Activated CD4-positive, alpha-beta T cell treated with anti-CD3 and anti-CD28 coated beads, Interleukin-2, amount 10 ng/mL, durations not matched to agents 24 days and 14 days (primary cell): ENCODE results near the gene SLN. TPM values are rescaled to one million over a fixed set of nuclear protein-coding genes. Genes with fewer than 3 reads are reported as not detected.
A peak's percentile ranks its signal among the peaks of the same experiment; 100 is the strongest.
"Not testable (repeated sequence)": the region's sequence is repeated elsewhere in the genome, so short reads cannot be mapped to it uniquely, and the experiment has no call there.

Experiments used
- DNase-seq: peaks from one replicate; pipeline ENCODE4 v3.0.0; 2022
- H3K27ac Mint-ChIP-seq: one replicate; pipeline ENCODE4 v1.8.0; 2022; ENCODE audit warnings: mild to moderate bottlenecking, mixed read lengths
- H3K27me3 Mint-ChIP-seq: one replicate; pipeline ENCODE4 v1.8.0; 2022; ENCODE audit warnings: mixed read lengths
- H3K36me3 Mint-ChIP-seq: one replicate; pipeline ENCODE4 v1.8.0; 2022; ENCODE audit warnings: low read depth, mild to moderate bottlenecking, mixed read lengths
- H3K4me1 Mint-ChIP-seq: one replicate; pipeline ENCODE4 v1.8.0; 2021; ENCODE audit warnings: mixed read lengths
- H3K4me3 Mint-ChIP-seq: one replicate; pipeline ENCODE4 v1.8.0; 2022; ENCODE audit warnings: mild to moderate bottlenecking, moderate library complexity, mixed read lengths
- H3K9me3 Mint-ChIP-seq: one replicate; pipeline ENCODE4 v1.8.0; 2021; ENCODE audit warnings: mixed read lengths
- intact Hi-C: fragments of 100-400 bp; cut with micrococcal nuclease; formaldehyde crosslinking; loops from one replicate; pipeline ENCODE4 v1.15.1; 2023
- total RNA-seq: library from RNA; stranded (reverse); gene quantifications from 2 replicates; pipeline ENCODE4 v1.2.3, GENCODE V29; 2022

The SLN gene
- total RNA-seq, result not detected in 2 replicates

DNA sequence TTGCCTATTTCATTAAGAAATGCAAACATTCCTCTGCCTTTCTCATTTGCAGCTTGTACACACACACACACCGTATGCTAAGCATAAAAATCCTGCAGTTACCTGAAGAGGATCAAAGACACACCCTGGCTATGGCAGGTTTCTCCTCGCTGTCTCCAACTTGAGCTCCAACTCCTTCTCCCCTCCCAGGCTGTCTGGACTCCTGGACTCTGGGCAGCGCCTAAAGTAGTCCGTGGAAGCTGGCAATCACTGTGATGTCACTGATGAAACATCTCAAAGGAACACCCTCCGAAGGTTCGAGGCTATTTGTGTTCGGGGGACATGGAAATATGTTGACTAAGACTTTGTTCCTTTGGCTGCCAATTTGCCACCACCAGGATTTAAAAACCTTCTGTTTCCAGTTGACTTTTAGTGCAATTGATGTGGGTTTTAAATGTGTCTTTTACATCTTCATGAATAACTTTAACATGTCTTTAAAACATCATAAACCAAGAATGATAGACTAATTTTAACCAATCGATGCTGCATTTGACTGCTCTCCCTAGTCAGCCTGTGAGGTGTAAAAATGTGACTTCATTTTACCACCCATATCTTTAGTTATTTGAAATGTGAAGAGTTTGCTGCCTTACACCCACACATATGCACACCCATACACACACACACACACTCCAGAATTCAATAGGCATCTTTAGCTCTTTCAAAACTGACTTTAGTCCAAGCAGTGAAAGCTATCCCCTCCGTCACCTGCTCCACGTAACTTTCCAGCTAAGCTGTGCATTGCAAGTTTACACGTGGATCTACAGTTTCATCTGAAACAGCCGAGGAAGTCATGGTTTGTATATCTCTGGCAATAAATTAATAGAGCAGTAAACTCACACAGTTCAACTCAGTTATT is at the start of gene SLN:
Gene SLN (minus strand): TSS at position 196 of the 895 bp plus-strand sequence.
- H3K27me3 Mint-ChIP-seq, result peaks cover 18% of the 10 kb centered on the region
- intact Hi-C loops, result no loop called here

DNA sequence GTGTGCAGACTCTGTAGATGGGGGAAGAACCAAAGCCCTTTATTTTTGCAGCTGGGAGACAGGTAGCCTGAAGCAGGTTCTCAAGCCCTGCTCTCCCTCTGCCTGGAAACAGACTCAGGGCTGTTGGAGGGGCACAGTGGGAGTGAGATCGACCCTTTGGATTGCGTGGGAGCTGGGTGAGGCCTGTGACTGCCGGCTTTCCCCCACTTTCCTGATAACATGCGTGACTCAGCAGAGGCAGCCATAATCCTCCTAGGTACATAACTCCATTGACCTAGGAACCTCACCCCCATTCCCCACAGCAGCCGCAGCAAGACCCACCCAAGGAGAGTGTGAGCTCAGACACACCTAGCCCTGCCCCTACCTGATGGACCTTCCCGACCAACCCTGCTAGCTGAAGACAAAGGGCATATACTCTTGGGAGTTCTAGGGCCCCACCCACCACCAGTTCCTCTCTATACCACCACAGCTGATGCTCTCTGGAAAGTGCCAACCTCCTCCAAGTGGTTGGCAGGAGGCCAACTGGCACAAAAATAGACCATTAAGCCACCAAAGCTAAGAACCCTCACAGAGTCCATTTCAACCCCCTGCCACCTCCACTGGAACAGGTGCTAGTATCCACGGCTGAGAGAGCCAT is 47.0 kb upstream of the SLN start:
- H3K9me3 Mint-ChIP-seq, result not testable (repeated sequence)

More for the DNA sequence above, at the start of gene SLN:
- H3K4me3 Mint-ChIP-seq, result no peak within 1 kb of the TSS
- no peaks in the 10 kb centered on the region for H3K4me1 Mint-ChIP-seq
- H3K27ac Mint-ChIP-seq, result no peak within 1 kb of the TSS
- H3K36me3 Mint-ChIP-seq, result no peaks in the 10 kb centered on the region
- H3K9me3 Mint-ChIP-seq, result no peaks in the 10 kb centered on the region
- peak; percentile 40 for DNase-seq

DNA sequence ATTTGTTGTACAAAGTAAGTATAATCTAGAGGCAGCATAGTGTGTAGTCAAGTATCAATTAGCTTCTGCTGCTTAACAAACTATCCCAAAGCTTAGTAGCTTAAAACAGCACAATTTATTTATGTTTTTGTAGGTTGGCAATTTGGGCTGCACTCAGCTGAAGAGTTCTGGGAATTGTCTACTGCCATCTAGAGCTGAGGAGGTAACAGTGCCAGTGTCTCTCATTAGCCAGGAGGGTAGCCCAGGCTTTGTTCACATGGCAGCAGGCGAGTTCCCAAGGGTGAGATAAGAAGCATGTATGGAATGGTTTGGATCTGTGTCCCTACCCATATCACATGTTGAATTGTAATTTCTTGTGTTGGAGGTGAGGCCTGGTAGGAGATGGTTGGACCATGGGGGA is 45.8 kb upstream of the SLN start:
- Mint-ChIP-seq H3K27me3 (peaks cover 10% of the 10 kb centered on the region), H3K4me1 (no peaks in the 10 kb centered on the region), H3K27ac (no peak overlapping the region), H3K4me3 (no peak overlapping the region), H3K36me3 (no peaks in the 10 kb centered on the region), H3K9me3 (no peaks in the 10 kb centered on the region)
- DNase-seq, result no peak
- intact Hi-C loops, result no loop called here

More for the DNA sequence above, 47.0 kb upstream of the SLN start:
- H3K36me3 Mint-ChIP-seq, H3K27ac Mint-ChIP-seq, DNase-seq, intact Hi-C loops, H3K4me3 Mint-ChIP-seq, H3K4me1 Mint-ChIP-seq: not testable (repeated sequence)
- peaks cover 19% of the 10 kb centered on the region for H3K27me3 Mint-ChIP-seq

DNA sequence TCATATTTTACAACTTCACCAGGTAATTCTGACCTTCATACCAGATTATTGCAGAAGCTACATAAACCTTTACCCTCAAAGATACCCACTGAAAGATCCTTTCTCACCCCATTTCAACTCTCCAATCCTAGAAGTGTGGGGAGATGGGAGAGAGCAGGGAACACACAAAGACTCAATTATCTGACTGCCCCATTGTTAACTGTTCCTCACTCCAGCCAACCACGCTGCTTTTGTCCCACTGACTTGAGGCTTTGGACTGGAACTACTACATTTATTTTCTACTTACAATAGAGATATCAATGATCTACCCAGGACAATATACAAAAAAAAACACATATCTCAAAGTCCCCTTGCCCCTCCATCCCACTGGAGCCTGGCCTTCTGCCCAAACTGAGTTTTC is 44.7 kb upstream of the SLN start:
- DNase-seq, result no peak
- H3K27me3 Mint-ChIP-seq, result peaks cover 12% of the 10 kb centered on the region
- no peak overlapping the region for H3K27ac Mint-ChIP-seq
- no peaks in the 10 kb centered on the region for H3K36me3 Mint-ChIP-seq
- no peaks in the 10 kb centered on the region for H3K4me1 Mint-ChIP-seq
- intact Hi-C loops, result no loop called here
- H3K9me3 Mint-ChIP-seq, result no peaks in the 10 kb centered on the region
- no peak overlapping the region for H3K4me3 Mint-ChIP-seq

DNA sequence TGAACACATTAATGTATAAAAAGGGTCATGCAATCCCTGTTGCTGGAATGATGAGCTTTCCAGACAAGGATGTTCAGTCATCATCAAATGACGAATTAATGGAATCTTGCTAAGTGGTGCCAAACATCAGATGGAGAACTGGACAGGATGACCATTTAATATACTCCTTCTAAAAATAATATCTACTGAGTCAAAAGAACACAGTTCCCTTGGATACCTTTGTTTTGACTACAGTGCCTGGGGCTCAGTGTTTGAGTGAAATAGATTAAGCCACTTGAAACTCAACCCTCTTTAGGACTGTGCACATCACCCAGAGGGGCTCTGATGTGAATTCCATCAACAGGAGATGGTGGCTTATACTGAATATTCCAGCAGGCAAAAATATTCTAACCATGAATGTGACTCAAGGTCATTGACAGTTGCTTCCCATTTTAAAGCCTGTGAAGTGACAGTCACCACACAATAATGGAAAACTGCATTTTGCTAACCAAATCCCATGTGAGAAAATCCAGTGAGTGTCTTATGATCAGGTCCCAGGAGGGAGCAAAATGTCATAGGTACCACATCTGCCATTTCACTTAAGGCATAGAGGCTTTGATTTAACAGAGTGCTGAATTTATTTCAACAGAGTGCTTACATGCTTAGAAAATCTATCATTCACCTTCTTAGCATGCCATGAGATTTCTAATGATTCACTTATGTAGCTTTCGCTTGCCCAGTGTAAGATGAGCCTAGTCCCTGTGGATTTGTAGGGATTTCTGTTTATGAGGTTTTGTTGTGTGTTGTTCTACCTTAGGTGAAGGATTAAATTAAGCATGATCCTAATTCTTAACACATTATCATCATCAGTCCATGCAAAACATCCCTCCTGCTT is 41.3 kb upstream of the SLN start:
- intact Hi-C loops, result no loop called here
- H3K9me3 Mint-ChIP-seq, result no peaks in the 10 kb centered on the region
- H3K4me3 Mint-ChIP-seq, result no peak overlapping the region
- H3K4me1 Mint-ChIP-seq, result no peaks in the 10 kb centered on the region
- DNase-seq, result no peak
- no peak overlapping the region for H3K27ac Mint-ChIP-seq
- no peaks in the 10 kb centered on the region for H3K36me3 Mint-ChIP-seq
- H3K27me3 Mint-ChIP-seq, result peaks cover 15% of the 10 kb centered on the region

DNA sequence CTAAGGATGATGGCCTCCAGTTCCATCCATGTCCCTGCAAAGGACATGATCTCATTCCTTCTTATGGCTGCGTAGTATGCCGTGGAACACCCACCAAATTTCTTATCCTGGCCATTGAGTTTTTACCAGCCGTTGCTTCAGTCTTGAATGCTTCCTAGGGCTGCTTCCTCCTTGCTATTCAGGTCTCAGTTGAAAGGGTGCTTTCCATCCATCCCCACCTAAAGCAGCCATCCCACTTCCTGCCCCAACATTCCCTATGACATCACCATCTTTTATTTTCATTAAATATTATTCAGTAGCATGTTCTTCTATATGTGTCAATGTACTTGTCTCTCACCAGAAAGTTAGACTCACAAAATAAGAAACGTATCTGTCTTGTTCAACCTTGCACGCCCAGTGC is 40.7 kb upstream of the SLN start:
- H3K4me3 Mint-ChIP-seq, result no peak overlapping the region
- no peaks in the 10 kb centered on the region for H3K9me3 Mint-ChIP-seq
- no peaks in the 10 kb centered on the region for H3K4me1 Mint-ChIP-seq
- peaks cover 20% of the 10 kb centered on the region for H3K27me3 Mint-ChIP-seq
- no peak overlapping the region for H3K27ac Mint-ChIP-seq
- DNase-seq, result no peak
- intact Hi-C loops, result no loop called here
- no peaks in the 10 kb centered on the region for H3K36me3 Mint-ChIP-seq

DNA sequence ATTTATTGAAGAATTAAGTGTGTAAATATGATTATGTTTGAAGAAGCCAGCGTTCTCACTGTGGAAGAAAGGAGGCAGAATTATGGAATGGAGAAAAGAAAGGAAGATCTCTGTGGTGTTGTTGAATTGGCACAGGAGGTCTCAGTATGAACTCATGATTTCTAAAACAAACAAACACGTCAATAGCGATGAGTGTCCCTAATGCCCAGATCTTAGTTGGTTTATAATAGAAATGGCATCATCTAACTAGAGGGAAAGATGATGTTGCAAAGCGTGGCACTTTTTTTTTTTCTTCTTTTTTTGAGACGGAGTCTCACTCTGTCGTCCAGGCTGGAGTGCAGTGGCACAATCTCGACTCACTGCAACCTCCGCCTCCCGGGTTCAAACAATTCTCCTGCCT is 39.2 kb upstream of the SLN start:
- H3K4me1 Mint-ChIP-seq, result no peaks in the 10 kb centered on the region
- no peaks in the 10 kb centered on the region for H3K36me3 Mint-ChIP-seq
- no peaks in the 10 kb centered on the region for H3K9me3 Mint-ChIP-seq
- H3K4me3 Mint-ChIP-seq, result no peak overlapping the region
- no peak overlapping the region for H3K27ac Mint-ChIP-seq
- intact Hi-C loops, result no loop called here
- peaks cover 19% of the 10 kb centered on the region for H3K27me3 Mint-ChIP-seq
- no peak for DNase-seq

DNA sequence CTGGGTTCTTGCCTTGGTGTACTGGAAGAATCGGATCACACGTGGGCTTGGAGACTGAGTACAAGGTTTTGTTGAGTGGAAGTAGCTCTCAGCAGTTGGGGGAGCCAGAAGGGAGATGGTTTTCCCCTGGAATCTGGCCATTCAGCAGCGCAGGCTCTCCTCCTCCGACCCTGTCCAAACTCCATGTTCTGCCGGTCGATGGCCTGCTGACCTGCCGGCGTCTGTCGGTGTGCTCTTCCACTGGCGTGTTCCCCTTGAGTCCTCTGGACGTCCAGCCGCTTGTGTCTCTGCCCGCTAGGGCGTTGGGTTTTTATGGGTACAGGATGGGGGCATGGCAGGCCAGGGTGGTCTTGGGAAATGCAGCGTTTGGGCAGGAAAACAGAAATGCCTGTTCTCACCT is 38.5 kb upstream of the SLN start:
- DNase-seq, result no peak
- H3K9me3 Mint-ChIP-seq, result no peaks in the 10 kb centered on the region
- H3K27me3 Mint-ChIP-seq, result peaks cover 18% of the 10 kb centered on the region
- no peak overlapping the region for H3K27ac Mint-ChIP-seq
- intact Hi-C loops, result no loop called here
- no peaks in the 10 kb centered on the region for H3K36me3 Mint-ChIP-seq
- no peak overlapping the region for H3K4me3 Mint-ChIP-seq
- no peaks in the 10 kb centered on the region for H3K4me1 Mint-ChIP-seq

DNA sequence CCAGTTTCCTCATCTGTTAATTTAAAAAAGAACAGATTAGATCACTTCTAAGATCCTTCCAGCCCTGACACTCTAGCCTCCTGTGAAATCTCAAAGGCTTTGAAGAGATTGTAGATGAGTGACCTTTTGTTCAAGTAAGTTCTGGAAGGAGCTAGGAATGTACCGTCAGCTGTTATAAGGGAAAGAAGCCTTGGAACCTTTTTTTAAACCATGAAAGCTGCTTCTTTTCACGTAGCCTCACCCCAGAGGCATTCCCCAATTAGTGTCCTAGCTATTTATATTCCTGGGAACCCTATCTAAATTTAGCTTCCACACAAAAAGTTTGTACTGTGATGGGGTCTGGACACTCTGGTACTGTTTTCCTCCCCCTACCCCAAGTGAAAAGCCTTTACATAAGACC is 35.8 kb upstream of the SLN start:
- H3K9me3 Mint-ChIP-seq, result no peaks in the 10 kb centered on the region

DNA sequence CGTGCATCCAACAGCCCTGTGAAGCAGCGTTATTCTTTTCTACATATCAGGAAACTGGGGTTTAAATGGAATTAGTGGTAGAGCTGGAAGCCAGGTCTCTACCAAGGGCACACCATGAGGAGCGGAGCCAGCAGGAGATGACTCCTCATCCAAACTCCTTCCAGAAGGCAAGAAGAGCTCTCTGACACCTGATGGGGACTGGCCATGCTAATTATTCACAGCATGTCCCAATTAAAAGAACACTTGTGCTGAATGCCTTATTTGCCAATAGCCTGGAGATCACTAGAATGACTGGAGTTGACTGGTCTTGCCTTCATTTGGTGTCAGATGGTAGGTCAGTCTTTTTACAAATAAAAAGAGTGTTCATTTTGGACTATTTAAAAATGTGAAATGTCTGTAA is 32.9 kb upstream of the SLN start:
- Mint-ChIP-seq H3K4me1 (no peaks in the 10 kb centered on the region), H3K27ac (no peak overlapping the region), H3K27me3 (peaks cover 25% of the 10 kb centered on the region), H3K9me3 (no peaks in the 10 kb centered on the region), H3K4me3 (no peak overlapping the region), H3K36me3 (no peaks in the 10 kb centered on the region)
- DNase-seq, result no peak
- intact Hi-C loops, result loop anchor here (10.0 kb wide), 1 partner anchor 910 kb away; no protein-coding TSS in a partner anchor

More for the DNA sequence above, 35.8 kb upstream of the SLN start:
- no peak overlapping the region for H3K4me3 Mint-ChIP-seq
- H3K36me3 Mint-ChIP-seq, result no peaks in the 10 kb centered on the region
- intact Hi-C loops, result loop anchor here (10.0 kb wide), 1 partner anchor 907 kb away; no protein-coding TSS in a partner anchor
- no peak overlapping the region for H3K27ac Mint-ChIP-seq
- DNase-seq, result no peak
- peaks cover 28% of the 10 kb centered on the region for H3K27me3 Mint-ChIP-seq
- H3K4me1 Mint-ChIP-seq, result no peaks in the 10 kb centered on the region

DNA sequence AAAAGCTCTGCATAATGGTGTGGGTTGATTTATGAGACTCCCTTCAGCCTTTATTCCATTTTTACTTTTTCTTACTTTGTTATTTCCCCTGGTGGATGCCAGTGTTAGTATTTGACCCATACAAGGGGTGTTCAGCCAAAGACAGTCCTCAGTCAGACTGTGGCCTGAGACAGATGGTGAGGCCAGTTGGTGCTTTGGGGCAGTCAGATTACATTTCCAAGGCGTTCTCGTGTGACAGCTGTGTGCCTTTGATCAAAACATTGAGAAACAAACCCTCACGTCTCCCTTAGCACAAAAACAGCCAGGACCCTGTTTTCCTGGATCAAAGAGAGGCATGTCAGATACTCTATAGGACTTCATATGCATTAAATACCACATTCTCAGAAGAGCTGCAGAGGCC is 31.3 kb upstream of the SLN start:
- intact Hi-C loops, result loop anchor here (10.0 kb wide), 1 partner anchor 912 kb away; no protein-coding TSS in a partner anchor
- no peak overlapping the region for H3K27ac Mint-ChIP-seq
- H3K36me3 Mint-ChIP-seq, result no peaks in the 10 kb centered on the region
- DNase-seq, result no peak
- no peaks in the 10 kb centered on the region for H3K9me3 Mint-ChIP-seq
- no peaks in the 10 kb centered on the region for H3K4me1 Mint-ChIP-seq
- peaks cover 26% of the 10 kb centered on the region for H3K27me3 Mint-ChIP-seq
- H3K4me3 Mint-ChIP-seq, result no peak overlapping the region

DNA sequence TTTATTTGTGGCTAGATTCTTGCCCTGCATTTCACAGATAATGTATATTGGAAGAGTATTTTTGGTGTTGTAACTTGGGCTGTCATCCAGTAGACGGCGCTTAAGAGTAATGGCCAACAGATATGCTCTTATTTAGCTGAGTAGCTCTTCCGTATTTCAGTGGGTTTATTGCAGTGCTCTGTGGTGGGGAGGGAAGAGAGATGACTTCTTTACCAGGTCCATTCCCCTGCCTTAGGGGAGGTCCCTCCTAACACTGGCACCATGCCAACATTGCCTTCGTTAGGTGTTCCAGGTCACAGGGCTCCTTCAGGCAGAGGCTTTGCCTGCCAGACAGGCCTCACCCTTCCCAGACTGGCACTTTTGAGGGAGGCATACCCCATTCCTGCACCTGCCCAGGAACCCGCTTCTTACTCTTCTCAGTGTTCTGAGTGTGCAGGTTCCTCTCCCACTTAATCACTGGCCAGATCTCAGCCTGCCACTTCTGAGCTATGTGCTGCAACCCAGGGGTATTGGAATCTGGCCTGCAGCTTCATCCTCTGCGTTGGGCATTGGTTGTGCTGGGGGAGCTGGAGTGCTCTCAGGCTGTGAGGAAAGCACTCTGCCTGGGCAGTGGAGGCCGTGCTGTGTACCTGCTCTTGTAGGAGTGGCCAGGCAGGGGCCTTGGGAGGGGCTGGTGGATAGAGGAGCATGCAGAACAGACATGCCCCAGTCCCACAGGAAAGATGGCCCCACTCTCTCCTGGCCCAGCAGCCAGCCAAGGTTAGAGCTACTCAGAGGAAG is 29.4 kb upstream of the SLN start:
- H3K27me3 Mint-ChIP-seq, result peaks cover 19% of the 10 kb centered on the region
- intact Hi-C loops, result loop anchor here (1.0 to 10.0 kb wide), 3 partner anchors 58 to 914 kb away; no protein-coding TSS in a partner anchor
- H3K4me1 Mint-ChIP-seq, result no peaks in the 10 kb centered on the region
- no peaks in the 10 kb centered on the region for H3K36me3 Mint-ChIP-seq
- no peak overlapping the region for H3K4me3 Mint-ChIP-seq
- no peaks in the 10 kb centered on the region for H3K9me3 Mint-ChIP-seq
- peak; percentile 65 for DNase-seq
- H3K27ac Mint-ChIP-seq, result no peak overlapping the region

DNA sequence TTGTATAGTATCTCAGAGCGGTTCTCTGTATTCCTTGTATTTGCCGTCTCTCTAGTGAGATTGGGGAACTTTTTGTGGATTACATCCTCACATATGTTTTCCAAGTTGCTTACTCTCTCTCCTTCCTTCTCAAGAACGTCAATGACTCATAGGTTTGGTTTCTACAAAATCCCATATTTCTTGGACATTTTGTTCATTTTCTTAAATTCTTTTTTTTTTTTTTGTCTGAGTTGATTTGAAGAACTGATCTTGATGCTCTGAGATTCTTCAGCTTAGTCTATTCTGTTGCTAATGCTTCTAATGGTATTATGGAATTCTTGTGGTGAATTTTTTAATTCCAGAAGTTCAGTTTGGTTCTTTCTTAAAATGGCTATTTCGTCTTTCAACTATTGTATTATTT is 28.4 kb upstream of the SLN start:
- no peak overlapping the region for H3K4me3 Mint-ChIP-seq
- no peak for DNase-seq
- H3K9me3 Mint-ChIP-seq, result no peaks in the 10 kb centered on the region
- no peaks in the 10 kb centered on the region for H3K36me3 Mint-ChIP-seq
- intact Hi-C loops, result loop anchor here (10.0 kb wide), 1 partner anchor 915 kb away; no protein-coding TSS in a partner anchor
- no peaks in the 10 kb centered on the region for H3K4me1 Mint-ChIP-seq
- H3K27ac Mint-ChIP-seq, result no peak overlapping the region
- H3K27me3 Mint-ChIP-seq, result peaks cover 18% of the 10 kb centered on the region
